ENCODE measurements around the gene ACSS3. TPM values are rescaled to one million over a fixed set of nuclear protein-coding genes. Genes with fewer than 3 reads are reported as not detected.

ACSS3 gene
- total and polyA plus RNA-seq, 9 of the 15 experiments (the other 6 are each of a cell fraction or from before 2014, with no cell fraction given): 0.40 TPM; not detected in 8

DNA sequence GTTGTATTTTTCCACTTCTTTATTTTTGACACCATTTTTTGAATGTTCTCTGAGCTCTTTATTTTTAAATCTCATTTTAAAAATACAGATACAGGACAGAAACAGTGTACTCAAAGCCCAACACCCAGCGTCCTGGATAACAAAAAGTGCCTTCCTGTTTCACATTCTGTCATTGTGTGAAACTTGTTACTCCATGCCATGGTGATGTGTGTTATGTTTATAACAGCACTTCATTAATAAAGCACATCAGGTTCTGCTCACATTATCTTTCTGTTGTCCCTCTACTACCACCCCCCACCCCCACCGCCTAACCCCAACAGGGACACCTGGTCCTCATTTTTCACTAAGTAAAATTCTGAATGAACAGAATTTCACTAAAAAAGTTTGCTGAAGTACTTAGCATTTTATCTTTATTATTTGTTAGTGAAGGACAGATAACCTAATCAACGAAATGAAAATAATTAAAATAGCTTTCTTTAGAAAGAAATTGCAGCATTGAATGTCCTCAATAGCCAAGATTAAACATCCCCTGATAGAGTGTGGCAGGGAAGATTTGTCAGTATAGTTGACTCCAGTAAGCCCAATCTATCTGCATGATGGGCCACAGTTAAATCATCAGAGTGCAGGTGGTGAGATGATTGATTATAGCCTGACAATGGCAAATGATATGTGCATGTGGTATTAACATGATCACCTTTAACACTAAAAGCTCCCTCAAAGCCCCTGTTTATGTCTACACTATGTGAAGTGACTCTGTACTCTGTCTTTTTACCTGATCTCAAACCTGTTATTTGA lies 153.9 kb downstream of the ACSS3 start:
- Histone ChIP-seq H2AFZ (ENCODE audit: low read depth, low read length) (no peak overlapping the region), H3K36me3 (ENCODE audit: control insufficient read depth, insufficient read depth, low read length) (no peaks in the 10 kb centered on the region), H3K27ac (ENCODE audit: extremely low read depth, low read depth, low read length) (no peak overlapping the region), H4K20me1 (replicated peaks; ENCODE audit: control insufficient read depth, insufficient read depth, low read length) (no peaks in the 10 kb centered on the region), H3K9me3 (replicated peaks; ENCODE audit: control insufficient read depth, insufficient read depth, low read depth, low read length) (no peaks in the 10 kb centered on the region; the same call in 1 of the 2 replicates), H3K9ac (ENCODE audit: insufficient read depth in 1 of 2, low read depth in 2 of 2, low read length in 2 of 2) (no peak overlapping the region), H3K4me2 (ENCODE audit: insufficient read depth, low read length) (no peak overlapping the region), H3K27me3 (ENCODE audit: control insufficient read depth in 2 of 2, insufficient read depth in 2 of 2, low read length in 2 of 2) (no peaks in the 10 kb centered on the region), H3K4me1 (replicated peaks in 1 of 2; ENCODE audit: control insufficient read depth in 2 of 2, insufficient read depth in 2 of 2, low read length in 2 of 2) (no peaks in the 10 kb centered on the region), H3K4me3 (no peak overlapping the region), H3K9me1 (ENCODE audit: control insufficient read depth, insufficient read depth, low read length) (no peaks in the 10 kb centered on the region), H3K79me2 (ENCODE audit: control insufficient read depth, insufficient read depth, low read length) (no peaks in the 10 kb centered on the region)
- CTCF ChIA-PET (ENCODE audit: low intra/inter-chr PET ratio): no interaction called here
- no TSS peak for BruUV-seq (replicated peaks)
- DNase-seq (ENCODE audit: extremely low read depth in 1 of 4, low spot score in 3 of 4): no peak
- ATAC-seq: no peak
- POLR2A ChIA-PET: no interaction called here
- WGBS (ENCODE audit: insufficient coverage, low coverage, missing lambda C conversion rate): 4% methylated on average over 3 of the region's 3 CpGs
- no peak for FAIRE-seq
- in situ Hi-C loops (cut with MboI): no loop called here
- intact Hi-C loops (cut with micrococcal nuclease): no loop called here
- no peak for TF ChIP-seq ZBTB7A (IDR thresholded peaks at IDR 0.05; ENCODE audit: borderline replicate concordance, control insufficient read depth, low read depth, low read length)
- TF ChIP-seq, protein P1, sequence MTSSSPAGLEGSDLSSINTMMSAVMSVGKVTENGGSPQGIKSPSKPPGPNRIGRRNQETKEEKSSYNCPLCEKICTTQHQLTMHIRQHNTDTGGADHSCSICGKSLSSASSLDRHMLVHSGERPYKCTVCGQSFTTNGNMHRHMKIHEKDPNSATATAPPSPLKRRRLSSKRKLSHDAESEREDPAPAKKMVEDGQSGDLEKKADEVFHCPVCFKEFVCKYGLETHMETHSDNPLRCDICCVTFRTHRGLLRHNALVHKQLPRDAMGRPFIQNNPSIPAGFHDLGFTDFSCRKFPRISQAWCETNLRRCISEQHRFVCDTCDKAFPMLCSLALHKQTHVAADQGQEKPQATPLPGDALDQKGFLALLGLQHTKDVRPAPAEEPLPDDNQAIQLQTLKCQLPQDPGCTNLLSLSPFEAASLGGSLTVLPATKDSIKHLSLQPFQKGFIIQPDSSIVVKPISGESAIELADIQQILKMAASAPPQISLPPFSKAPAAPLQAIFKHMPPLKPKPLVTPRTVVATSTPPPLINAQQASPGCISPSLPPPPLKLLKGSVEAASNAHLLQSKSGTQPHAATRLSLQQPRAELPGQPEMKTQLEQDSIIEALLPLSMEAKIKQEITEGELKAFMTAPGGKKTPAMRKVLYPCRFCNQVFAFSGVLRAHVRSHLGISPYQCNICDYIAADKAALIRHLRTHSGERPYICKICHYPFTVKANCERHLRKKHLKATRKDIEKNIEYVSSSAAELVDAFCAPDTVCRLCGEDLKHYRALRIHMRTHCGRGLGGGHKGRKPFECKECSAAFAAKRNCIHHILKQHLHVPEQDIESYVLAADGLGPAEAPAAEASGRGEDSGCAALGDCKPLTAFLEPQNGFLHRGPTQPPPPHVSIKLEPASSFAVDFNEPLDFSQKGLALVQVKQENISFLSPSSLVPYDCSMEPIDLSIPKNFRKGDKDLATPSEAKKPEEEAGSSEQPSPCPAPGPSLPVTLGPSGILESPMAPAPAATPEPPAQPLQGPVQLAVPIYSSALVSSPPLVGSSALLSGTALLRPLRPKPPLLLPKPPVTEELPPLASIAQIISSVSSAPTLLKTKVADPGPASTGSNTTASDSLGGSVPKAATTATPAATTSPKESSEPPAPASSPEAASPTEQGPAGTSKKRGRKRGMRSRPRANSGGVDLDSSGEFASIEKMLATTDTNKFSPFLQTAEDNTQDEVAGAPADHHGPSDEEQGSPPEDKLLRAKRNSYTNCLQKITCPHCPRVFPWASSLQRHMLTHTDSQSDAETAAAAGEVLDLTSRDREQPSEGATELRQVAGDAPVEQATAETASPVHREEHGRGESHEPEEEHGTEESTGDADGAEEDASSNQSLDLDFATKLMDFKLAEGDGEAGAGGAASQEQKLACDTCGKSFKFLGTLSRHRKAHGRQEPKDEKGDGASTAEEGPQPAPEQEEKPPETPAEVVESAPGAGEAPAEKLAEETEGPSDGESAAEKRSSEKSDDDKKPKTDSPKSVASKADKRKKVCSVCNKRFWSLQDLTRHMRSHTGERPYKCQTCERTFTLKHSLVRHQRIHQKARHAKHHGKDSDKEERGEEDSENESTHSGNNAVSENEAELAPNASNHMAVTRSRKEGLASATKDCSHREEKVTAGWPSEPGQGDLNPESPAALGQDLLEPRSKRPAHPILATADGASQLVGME (CRISPR knock-in tag; IDR thresholded peaks at IDR 0.05): no peak
- no peak for TF ChIP-seq NBN (IDR thresholded peaks at IDR 0.05; ENCODE audit: low read depth)
- TF ChIP-seq POLR2G (IDR thresholded peaks at IDR 0.05; ENCODE audit: low read depth, low read length): no peak
- TF ChIP-seq ZNF174 (CRISPR knock-in tag; IDR thresholded peaks at IDR 0.05): no peak
- TF ChIP-seq, protein P2, sequence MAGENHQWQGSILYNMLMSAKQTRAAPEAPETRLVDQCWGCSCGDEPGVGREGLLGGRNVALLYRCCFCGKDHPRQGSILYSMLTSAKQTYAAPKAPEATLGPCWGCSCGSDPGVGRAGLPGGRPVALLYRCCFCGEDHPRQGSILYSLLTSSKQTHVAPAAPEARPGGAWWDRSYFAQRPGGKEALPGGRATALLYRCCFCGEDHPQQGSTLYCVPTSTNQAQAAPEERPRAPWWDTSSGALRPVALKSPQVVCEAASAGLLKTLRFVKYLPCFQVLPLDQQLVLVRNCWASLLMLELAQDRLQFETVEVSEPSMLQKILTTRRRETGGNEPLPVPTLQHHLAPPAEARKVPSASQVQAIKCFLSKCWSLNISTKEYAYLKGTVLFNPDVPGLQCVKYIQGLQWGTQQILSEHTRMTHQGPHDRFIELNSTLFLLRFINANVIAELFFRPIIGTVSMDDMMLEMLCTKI (IDR thresholded peaks at IDR 0.05; ENCODE audit: partially characterized antibody): no peak
- TF ChIP-seq NFRKB (IDR thresholded peaks at IDR 0.05; ENCODE audit: low read depth): no peak
- no peak for TF ChIP-seq NFE2L1 (tag; IDR thresholded peaks at IDR 0.05; ENCODE audit: borderline replicate concordance, low read depth)
- no peak for TF ChIP-seq TGIF2 (CRISPR knock-in tag; IDR thresholded peaks at IDR 0.05)
- TF ChIP-seq CAMTA2 (CRISPR knock-in tag; conservative IDR thresholded peaks at IDR 0.05): no peak
- TF ChIP-seq PHF20 (IDR thresholded peaks at IDR 0.05; ENCODE audit: partially characterized antibody): no peak
- no peak for TF ChIP-seq CBX8 (IDR thresholded peaks at IDR 0.05; ENCODE audit: borderline replicate concordance, extremely low read depth, low read depth, low read length, poor library complexity, severe bottlenecking)
- TF ChIP-seq, protein P3, sequence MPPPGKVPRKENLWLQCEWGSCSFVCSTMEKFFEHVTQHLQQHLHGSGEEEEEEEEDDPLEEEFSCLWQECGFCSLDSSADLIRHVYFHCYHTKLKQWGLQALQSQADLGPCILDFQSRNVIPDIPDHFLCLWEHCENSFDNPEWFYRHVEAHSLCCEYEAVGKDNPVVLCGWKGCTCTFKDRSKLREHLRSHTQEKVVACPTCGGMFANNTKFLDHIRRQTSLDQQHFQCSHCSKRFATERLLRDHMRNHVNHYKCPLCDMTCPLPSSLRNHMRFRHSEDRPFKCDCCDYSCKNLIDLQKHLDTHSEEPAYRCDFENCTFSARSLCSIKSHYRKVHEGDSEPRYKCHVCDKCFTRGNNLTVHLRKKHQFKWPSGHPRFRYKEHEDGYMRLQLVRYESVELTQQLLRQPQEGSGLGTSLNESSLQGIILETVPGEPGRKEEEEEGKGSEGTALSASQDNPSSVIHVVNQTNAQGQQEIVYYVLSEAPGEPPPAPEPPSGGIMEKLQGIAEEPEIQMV (tag; conservative IDR thresholded peaks at IDR 0.05; ENCODE audit: low read depth): no peak

All from K562 (cell line).